ENCODE results near the gene C1orf198.

C1orf198 gene, protein sequence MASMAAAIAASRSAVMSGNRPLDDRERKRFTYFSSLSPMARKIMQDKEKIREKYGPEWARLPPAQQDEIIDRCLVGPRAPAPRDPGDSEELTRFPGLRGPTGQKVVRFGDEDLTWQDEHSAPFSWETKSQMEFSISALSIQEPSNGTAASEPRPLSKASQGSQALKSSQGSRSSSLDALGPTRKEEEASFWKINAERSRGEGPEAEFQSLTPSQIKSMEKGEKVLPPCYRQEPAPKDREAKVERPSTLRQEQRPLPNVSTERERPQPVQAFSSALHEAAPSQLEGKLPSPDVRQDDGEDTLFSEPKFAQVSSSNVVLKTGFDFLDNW

DNA sequence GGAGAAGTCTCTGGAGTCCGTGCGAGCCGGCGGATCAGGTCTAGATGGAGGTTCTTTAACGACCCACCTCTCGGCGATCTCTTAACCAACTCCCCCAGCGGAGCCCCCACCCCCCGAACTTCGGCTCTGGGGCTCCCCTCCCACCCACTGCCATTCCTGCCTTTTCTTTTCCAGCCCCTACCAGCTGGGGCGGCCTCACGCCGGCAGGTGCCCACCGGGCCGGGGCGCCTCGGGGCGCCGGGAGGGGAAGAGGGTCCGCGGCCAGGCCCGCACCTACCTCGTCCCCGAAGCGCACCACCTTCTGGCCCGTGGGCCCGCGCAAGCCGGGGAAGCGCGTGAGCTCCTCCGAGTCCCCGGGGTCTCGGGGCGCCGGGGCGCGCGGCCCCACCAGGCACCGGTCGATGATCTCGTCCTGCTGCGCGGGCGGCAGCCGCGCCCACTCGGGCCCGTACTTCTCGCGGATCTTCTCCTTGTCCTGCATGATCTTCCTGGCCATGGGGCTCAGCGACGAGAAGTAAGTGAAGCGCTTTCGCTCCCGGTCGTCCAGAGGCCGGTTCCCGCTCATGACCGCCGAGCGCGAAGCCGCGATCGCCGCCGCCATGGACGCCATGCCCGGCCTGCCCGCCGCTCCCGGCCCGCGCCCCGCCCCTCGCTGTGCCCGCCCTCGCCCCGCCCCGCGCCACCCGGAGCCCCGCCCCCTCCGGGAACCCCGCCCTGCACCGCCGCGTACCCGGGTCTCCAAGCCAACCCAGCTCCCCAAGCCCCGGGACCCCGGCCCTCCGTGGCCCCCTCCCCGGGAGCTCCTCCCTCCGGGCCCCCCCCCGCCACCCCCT, at the start of gene C1orf198:
C1orf198 (minus strand) TSS at position 619 of the 833 bp plus-strand sequence; CDS start at position 610, 9 bp downstream.
- peak; percentile 94 for ATAC-seq
- DNase-seq, result peak; percentile 82

DNA sequence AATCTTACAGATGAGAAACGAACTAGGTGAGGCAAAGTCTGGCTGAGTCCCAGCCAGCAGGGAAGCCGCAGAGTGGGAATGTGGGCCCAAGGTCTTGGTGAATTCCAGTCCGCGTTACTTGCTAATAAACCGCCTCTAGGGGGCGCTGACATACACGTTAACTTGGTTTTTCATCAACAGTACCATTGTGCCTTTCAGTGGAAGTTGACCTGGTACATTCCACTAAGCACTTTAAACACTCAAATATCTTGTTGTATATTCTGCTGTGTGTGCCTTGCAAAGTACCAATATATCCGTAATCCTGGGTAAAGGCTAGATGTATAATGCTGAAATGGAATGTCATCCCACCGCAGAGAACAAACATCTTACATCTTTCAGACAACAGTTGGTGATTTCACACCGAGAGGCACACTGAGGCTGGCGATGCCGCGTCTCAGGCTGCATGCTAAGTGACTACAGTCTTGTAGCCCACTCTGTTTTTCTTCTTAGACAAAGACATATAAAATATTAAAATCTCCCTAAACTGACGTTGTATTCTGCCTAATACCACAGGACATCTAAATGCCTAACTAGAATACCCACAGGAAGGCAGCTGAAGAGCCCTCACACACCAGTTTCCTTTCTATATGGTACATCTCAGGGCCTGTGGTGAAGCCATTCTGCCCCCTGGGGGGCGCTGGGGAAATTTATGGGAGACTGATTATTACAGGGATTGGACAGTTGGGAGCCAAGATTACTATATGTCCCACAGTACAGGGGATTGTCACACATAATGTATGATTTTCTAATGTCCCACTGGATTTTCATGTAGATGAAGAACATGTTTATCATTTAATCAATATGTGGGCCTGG, 49.2 kb upstream of the C1orf198 start:
- peak; percentile 66 for ATAC-seq
- DNase-seq, result peak; percentile 76

DNA sequence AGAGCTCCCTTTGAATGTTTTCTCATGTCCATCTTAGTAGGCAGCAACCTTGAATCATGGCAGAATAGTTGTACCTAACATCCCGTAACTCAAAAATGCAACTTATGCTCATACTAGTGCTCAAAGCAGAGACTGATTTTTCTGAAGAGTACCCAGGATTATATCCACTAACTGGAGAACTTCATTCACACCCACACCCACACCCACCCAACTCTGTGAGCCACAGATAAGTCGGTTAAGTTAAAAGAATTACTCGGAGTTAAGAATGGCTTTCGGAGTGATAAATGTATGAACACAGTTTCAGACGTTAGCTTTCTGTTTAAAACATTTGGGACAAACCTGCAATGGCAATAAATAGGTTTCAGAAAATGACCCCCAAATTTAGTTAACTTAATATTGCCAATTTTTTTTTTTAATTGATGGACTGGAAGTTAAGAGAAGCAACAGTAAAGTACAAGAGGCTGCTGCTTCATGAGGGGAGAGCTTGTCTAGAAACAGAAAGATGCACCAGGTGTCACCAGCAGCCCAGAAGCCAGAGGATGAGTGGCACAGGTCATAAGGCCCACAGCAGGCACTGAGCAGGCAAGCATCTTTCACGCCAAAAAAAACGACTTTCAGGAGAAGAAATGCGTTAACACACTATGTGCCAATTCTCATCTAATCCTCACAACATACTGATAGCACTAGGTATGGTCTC, 48.4 kb upstream of the C1orf198 start:
- no peak for ATAC-seq
- no peak for DNase-seq

DNA sequence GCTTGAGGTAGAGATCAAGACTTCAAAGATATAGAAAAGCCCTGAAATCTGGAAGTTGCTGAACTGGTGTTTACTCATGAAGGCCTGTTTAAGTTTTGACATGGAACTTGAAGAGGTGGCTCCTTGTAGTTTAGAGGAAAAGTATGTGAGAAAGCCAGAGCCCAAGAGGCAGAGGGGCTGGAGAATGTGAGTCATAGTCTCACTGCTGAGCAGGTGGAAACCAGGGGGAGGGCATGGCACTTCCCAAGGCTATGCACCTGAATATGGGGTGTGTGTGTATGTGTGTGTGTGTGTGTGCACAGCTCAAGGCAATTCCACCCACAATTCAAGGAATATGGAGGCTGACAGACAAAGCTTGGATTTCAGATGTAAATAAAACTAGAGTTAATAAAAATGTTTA, 46.8 kb upstream of the C1orf198 start:
- DNase-seq (no peak), ATAC-seq (no peak)

DNA sequence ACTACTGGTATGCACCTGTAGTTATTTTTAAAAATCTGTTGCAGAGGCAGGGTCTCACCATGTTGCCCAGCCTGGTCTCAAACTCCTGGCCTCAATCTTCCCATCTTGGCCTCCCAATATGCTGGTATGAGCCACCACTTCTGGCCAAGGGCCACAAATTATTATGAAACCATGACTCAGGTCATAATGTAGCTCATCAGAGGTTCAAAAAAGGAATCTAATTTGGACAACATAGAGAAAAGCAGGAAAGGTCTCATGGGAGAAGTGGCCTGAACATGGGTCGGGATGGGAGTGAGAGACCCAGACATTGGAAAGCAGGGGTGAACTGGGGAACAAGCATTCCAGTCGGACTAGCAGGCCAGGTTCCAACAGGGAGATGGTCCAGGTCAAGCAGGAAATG, 45.2 kb upstream of the C1orf198 start:
- ATAC-seq (no peak), DNase-seq (no peak)

DNA sequence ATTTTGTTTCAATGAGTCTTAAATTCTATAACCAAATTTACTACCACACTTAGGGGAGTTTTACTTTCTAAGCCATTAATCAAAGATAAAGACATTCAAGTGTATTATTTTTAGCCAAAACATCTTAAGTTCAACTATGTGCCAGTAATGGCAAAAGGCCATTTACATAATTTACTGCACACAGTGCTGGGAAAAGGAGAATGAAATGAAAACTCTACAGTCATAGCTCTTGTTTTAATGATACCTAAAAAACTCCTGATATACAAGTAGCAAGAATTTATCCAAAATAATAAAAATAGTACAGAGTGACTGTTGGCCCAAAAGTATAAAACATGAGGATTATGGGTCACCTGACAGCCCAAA, 42.4 kb upstream of the C1orf198 start:
- DNase-seq, result no peak
- no peak for ATAC-seq

DNA sequence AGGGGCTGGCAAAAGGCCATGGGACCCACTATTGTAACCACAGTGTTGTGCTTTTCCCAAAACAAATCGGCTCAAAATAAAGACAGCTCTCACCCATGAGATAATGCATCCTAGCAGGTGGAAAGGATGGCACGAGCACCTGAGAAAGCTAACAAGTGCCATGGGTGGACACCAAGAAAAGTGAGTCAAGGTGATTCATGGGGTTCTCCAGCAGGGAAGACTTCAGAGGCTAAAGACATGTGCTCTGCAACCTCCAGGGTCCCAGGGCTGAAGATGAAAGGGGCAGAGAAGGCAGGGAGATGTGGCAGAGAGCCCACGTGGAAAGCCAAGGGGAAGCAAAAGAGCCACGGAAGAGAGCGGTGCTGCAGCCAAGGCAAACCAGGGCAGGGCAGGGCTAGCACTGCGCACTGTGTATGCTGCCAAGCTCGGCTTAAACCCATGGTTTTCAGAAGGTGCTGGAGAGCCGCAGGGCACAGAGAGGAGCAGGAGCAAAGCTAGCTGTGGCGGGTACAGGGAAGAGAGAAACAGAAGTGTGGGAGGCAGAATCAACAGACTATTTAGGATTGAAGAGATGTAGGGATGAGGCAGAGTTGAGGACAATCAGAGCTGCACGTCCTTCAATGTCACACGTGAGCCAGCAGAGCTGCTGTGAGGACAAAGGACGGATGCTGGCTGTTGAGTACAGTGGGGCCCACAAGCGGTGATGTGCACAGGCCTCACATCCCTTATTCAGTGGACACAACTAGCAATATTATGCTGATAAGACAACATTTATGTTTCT, 41.8 kb upstream of the C1orf198 start:
- ATAC-seq, result no peak
- DNase-seq, result no peak

DNA sequence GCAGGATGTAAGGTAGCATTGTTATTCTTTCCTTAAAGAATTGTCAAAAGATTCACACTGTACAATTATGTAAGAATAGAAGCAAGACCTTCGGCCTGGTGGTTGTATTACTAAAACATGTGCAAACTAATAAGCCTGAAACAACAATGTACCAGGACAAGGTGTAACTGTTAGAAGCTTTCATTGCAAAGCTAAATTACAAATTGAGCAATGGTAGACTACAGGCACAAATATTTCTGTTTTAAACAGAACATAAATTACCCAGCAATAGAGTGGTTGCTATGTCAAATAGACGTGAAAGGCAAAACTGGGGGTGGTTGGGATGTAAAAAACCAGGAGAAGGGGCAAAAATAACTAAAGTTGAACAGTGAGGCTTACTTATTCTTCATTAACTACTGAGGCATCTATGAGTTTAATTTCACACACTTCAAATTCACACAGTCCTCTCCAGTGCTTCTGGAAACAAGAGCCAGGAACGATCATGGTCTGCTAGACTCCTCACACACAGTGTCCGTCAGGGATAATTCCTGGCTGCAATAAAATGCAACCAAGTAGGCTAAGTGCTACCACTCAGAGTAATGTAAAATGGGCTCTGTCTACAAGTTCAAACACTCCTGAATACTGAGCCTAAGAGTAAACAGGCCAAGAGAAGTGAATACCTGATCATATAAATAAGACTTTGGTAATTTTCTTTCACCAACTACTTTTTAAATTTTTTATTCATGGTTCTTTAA, 39.3 kb upstream of the C1orf198 start:
- no peak for ATAC-seq

DNA sequence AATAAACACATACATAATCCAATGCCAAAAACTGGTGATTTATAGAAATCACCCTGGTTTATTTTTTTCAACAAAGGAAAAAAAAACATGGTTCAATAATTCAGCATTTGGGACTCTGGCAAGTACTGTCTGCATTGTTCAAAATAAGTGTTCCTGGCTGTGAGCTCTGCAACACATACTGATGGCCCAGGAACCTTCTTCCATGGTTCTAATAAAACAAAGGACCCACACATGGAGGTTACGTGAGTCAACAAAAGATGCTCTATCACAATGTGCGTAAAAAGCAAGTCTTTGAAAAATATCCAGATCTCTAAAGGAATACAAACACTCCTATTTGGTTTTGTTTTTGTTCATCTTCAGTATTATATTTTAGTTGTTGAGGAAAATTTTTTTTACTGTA, 37.9 kb upstream of the C1orf198 start:
- DNase-seq, result no peak
- no peak for ATAC-seq

More for the DNA sequence above, 39.3 kb upstream of the C1orf198 start:
- no peak for DNase-seq

DNA sequence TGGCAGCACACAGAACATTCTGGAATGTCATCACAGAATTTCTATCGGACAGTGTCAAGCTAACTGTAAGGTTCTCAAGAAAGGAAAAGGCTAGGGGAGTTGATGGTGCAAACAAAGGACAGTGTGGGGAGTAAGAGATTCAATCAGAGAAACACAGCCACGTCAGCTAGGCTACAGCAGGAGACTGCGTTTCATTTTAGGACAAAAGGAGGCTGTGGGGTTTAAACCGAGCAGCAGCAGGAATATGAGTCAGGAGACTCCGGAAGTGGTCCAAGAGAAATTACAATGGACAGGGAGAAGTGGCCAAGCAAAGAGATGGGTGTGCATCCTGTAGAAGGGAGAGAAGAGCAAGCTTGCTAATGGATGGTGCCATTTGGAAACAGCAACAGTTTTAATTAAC, 37.4 kb upstream of the C1orf198 start:
- no peak for DNase-seq
- ATAC-seq, result no peak

DNA sequence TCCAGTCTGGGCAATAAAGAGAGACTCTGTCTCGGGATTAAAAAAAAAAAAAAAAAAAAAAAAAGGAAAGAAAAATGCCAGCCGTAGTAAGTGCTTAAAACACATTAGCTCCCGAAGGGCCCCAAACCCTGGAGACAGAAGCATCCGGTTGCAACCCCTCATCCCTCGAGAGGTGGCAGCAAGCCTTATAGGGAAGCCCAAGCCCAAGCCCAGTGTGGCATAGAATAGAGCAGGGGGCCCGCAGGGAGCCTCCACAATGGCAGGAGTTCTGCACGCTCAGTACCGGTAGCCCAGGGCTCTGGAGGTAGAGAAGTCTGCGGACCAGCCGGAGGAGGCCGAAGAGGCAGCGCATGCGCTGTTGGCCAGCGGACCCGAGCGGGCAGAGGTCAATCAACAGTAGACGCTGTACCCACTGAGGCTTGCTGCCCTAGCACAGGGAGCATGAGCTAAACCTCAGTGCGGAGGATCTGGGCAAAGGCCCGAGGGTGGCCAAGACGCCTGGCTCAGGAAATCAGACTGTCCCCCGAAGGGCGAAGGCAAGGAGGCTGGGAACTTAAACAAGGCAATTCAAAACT, 34.1 kb upstream of the C1orf198 start:
- DNase-seq (no peak), ATAC-seq (no peak)

DNA sequence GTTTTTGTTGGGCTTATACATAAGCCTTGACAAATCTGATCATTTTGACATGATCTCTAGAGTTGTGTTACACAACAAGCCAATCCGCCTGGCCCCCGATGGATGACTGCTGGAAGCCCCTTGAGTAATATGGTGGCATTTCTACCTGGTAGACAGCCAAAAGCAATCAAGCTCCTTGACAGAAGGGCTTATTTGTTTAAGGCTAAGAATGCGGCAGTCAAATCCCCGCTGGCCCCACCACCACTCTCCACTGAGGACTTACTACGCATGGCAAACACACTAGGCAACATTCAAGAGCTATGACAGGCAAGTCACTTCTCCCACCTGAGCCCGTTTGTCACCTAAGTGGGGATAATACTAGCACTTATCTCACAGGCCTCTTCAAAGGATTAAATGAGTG, 33.4 kb upstream of the C1orf198 start:
- ATAC-seq (no peak), DNase-seq (no peak)

DNA sequence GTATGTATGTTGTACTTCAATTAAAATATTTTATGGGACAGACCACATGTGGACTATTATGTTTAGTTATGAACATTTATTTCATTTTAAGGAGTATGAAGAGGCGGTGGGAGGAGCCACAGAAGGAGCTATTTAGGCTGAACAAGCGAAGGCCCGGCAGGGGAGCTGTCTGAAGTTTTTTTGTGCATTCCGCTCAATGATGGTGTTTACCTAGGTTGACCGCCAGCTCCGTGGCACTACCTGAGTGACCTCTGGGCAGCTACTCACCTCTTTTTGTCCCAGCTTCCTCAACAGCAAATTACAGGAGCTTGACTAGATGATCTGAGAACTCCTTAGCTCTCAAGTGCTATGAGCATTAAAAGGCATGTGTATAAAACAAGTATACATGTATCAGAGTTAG, 32.7 kb upstream of the C1orf198 start:
- DNase-seq, result no peak
- no peak for ATAC-seq

DNA sequence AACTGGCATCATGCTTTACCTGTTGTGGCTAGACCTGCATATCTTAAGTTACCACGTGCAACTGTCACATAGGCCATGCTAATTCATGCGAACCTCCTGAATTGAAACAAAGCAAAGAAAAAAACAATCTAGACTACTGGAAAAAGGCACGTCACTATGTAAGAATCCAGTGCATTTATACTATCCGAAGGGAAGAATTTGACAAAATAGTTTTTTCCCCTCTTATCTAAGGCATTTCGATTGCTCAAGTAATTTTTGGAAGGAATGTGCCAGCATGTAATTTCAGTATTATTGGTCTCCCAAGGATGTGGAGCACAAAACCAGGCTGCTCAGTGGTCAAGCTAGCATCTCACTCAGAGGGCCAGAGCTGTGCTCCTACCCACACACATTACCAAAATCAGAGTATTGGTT, 31.5 kb upstream of the C1orf198 start:
- DNase-seq (no peak), ATAC-seq (no peak)

DNA sequence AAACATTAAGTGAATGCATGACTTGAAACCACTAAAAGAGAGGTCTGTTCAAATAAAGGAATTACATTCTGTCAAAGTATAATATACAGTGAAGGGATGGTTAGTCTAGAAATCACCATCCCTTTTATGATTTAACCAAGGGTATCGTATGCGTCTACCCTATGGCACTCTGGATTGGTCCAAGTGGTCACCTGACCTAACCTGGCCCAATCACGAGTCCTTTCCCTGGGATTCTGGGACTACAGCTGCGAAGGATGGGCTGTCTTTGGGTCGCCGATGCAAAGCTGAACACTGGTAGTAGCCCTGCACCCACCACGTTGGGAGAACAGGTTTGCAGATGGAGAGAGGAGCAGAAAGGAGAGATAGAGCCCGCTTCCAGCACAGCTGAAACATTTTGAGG, 30.4 kb upstream of the C1orf198 start:
- no peak for DNase-seq
- ATAC-seq, result no peak

DNA sequence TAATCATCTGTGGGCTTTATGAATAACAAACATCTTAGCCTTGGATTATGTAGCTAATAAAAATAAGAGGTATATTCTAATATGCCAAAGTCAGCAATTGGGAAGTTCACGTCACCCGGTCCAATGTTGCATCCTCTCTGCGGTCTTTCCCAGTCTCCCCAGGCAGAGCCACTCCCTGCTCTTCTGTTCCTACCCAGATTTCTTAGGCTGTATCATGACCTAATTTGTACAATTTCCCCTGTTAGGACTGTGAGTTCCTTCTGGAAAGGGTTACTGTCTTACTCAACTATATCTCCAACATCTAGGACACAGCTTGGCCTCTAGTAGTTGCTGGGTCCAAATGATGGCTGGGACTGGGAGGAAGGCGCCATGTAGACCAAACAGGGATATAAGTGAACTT, 29.8 kb upstream of the C1orf198 start:
- DNase-seq (no peak), ATAC-seq (no peak)

DNA sequence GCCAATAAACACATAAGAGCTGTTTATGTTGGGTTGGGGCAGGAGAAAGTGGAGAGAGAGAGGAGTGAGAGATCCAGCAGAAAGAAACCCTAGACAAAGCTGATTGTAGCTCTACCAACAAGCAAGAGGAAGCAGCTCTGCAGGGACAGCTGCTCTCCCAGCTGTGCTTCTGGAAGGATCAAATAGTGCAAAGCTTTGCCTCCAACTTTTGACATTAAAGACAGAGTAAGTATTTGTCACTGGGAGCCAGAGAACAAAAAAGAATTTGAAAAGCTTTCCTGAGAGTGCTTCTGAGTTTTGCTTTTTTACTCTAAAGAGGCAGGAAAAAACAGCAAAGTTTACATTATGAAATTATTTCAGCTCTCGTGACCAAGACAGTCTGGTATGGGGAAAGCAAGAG, 28.5 kb upstream of the C1orf198 start:
- DNase-seq, result no peak
- ATAC-seq, result no peak

DNA sequence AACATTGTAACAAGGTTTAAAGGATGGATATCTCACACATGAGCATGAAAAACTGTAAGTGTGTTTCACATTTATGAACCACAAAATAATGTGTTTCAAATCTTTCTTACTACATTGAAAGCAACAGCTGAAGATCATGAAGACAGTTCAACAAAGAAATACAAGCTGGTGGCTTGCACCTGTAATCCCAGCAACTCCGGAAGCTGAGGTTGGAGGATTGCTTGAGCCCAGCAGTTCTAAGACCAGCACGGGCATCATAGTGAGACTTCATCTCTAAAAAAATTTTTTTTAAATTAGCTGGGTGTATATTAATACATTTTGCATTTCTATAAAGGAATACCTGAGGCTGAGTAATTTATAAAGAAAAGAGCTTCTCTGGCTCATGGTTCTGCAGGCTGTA, 27.1 kb upstream of the C1orf198 start:
- ATAC-seq (no peak), DNase-seq (no peak)

DNA sequence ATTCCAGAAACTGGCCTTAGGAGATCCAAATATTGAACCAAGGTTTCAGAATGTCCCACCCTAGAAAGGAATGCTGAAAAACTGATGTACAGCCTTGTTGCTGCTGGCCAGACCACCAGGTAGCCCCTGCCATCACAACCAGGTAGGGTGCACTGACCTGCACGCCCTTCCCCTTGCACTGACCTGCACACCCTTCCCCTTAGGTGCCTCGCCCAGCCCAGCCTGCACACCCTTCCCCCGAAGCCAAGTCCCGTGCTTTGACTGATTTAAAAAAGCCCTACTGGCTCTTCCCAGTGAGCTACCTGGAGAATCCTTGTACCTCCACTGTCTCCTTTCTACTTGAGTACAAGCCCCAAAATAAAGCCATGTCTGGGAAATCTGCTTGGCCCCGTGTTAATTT, 26.3 kb upstream of the C1orf198 start:
- ATAC-seq (no peak), DNase-seq (no peak)

DNA sequence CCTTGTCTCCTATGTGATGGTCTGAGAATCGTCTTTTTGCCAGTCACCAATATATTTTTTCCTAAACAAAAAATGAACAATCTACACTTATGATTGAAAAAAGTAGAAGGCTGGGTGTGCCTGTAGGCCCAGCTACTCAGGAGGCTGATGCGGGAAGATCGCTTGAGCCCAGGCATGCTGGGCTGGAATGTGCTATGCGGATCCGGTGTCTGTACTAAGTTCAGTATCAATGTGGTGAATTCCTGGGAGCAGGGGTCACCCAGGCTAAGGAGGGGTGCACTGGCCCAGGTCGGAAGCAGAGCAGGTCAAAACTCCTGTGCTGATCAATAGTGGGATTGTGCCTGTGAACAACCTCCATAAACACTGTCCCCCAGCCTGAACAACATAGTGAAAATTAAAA, 25.7 kb upstream of the C1orf198 start:
- DNase-seq, result no peak

More for the DNA sequence above, 25.7 kb upstream of the C1orf198 start:
- no peak for ATAC-seq

Measured in stimulated activated naive CD8-positive, alpha-beta T cell treated with anti-CD3 and anti-CD28 coated beads, Interleukin-15, Interleukin-2, amounts not matched to agents 100 U/mL and 50 U/mL, for 24 hours (primary cell).